Measurements from ENCODE around the gene LIMK2. TPM values are rescaled to one million over a fixed set of nuclear protein-coding genes. Genes with fewer than 3 reads are reported as not detected.

Gene LIMK2
- total RNA-seq, 1 experiment from 2014 or later: 42.5 TPM

GRCh38 chr22:31173386-31174145 is 38.5 kb upstream of the LIMK2 start:
- no peaks in the 10 kb centered on the region for H3K36me3 ChIP-seq (ENCODE audit: low read depth)
- intact Hi-C loops (cut with micrococcal nuclease; ENCODE audit: unreplicated experiment): loop anchor here (1.0 kb wide), 1 partner anchor 34 kb away; no protein-coding TSS in a partner anchor
- H3F3A ChIP-seq (ENCODE audit: insufficient read depth, low read depth): peaks cover 35% of the 10 kb centered on the region
- no peaks in the 10 kb centered on the region for H3K9me3 ChIP-seq (ENCODE audit: insufficient read depth, low read depth)
- H3K4me3 ChIP-seq: no peak overlapping the region
- no TSS peak for BruUV-seq (replicated peaks)
- peak overlapping the region; percentile 66 for H3K27ac ChIP-seq
- H3K4me1 ChIP-seq (replicated peaks; ENCODE audit: insufficient read depth): peaks cover 27% of the 10 kb centered on the region
- H3K27me3 ChIP-seq (ENCODE audit: insufficient read depth, low read depth): no peaks in the 10 kb centered on the region
- peaks cover under 1% of the 10 kb centered on the region; the same call in 1 of the 2 replicates for H4K20me1 ChIP-seq (ENCODE audit: insufficient read depth)
- H3K9me2 ChIP-seq (ENCODE audit: insufficient read depth): no peaks in the 10 kb centered on the region
- H3K4me2 ChIP-seq: peak overlapping the region; percentile 56
- ChIA-PET CTCF (no interaction called here), POLR2A (ENCODE audit: unreplicated experiment) (no interaction called here)
- peak in 1 of 2 experiments; percentile 87 for DNase-seq
- H3K79me2 ChIP-seq (ENCODE audit: low read depth): peaks cover 61% of the 10 kb centered on the region
- TF ChIP-seq EZH2 (IDR thresholded peaks at IDR 0.05; ENCODE audit: low read depth) (no peak), CTCF (conservative IDR thresholded peaks at IDR 0.05) (no peak)
- no peak overlapping the region for H2AFZ ChIP-seq

GRCh38 chr22:31176923-31177322 is 35.2 kb upstream of the LIMK2 start:
- no peak overlapping the region for H3K4me2 ChIP-seq
- H3K4me1 ChIP-seq (replicated peaks; ENCODE audit: insufficient read depth): peaks cover 41% of the 10 kb centered on the region
- no peak overlapping the region for H3K4me3 ChIP-seq
- no peak overlapping the region for H2AFZ ChIP-seq
- ChIA-PET POLR2A (ENCODE audit: unreplicated experiment) (interaction anchor here (0.6 kb wide), 1 partner anchor 659 kb away, joined by 5 read pairs; no protein-coding TSS in a partner anchor), CTCF (no interaction called here)
- BruUV-seq (replicated peaks): no TSS peak
- H3K36me3 ChIP-seq (ENCODE audit: low read depth): peaks cover 7% of the 10 kb centered on the region; the same call in 1 of the 2 replicates
- no peaks in the 10 kb centered on the region for H3K9me3 ChIP-seq (ENCODE audit: insufficient read depth, low read depth)
- no peak for DNase-seq
- H4K20me1 ChIP-seq (ENCODE audit: insufficient read depth): peaks cover 7% of the 10 kb centered on the region; the same call in 1 of the 2 replicates
- no peak for TF ChIP-seq EZH2 (IDR thresholded peaks at IDR 0.05; ENCODE audit: low read depth)
- TF ChIP-seq CTCF (conservative IDR thresholded peaks at IDR 0.05): no peak
- H3K27me3 ChIP-seq (ENCODE audit: insufficient read depth, low read depth): no peaks in the 10 kb centered on the region
- H3F3A ChIP-seq (ENCODE audit: insufficient read depth, low read depth): peaks cover 40% of the 10 kb centered on the region
- intact Hi-C loops (cut with micrococcal nuclease; ENCODE audit: unreplicated experiment): no loop called here
- H3K9me2 ChIP-seq (ENCODE audit: insufficient read depth): no peaks in the 10 kb centered on the region
- H3K79me2 ChIP-seq (ENCODE audit: low read depth): peaks cover 55% of the 10 kb centered on the region
- H3K27ac ChIP-seq: no peak overlapping the region

- BruUV-seq (replicated peaks): no TSS peak
- Histone ChIP-seq H3K27me3 (ENCODE audit: insufficient read depth, low read depth) (no peaks in the 10 kb centered on the region), H3K9me2 (ENCODE audit: insufficient read depth) (no peaks in the 10 kb centered on the region), H3K4me1 (replicated peaks; ENCODE audit: insufficient read depth) (peaks cover 34% of the 10 kb centered on the region), H3F3A (ENCODE audit: insufficient read depth, low read depth) (peaks cover 34% of the 10 kb centered on the region), H3K4me2 (no peak overlapping the region), H3K36me3 (ENCODE audit: low read depth) (peaks cover 7% of the 10 kb centered on the region; the same call in 1 of the 2 replicates), H3K79me2 (ENCODE audit: low read depth) (peaks cover 48% of the 10 kb centered on the region), H3K4me3 (no peak overlapping the region), H4K20me1 (ENCODE audit: insufficient read depth) (peaks cover 7% of the 10 kb centered on the region; the same call in 1 of the 2 replicates), H2AFZ (no peak overlapping the region), H3K27ac (no peak overlapping the region), H3K9me3 (ENCODE audit: insufficient read depth, low read depth) (no peaks in the 10 kb centered on the region)
- ChIA-PET CTCF (no interaction called here), POLR2A (ENCODE audit: unreplicated experiment) (interaction anchor here (0.6 kb wide), 1 partner anchor 660 kb away, joined by 5 read pairs; no protein-coding TSS in a partner anchor)
- peak in 1 of 2 experiments; percentile 10 for DNase-seq
- no peak for TF ChIP-seq CTCF (conservative IDR thresholded peaks at IDR 0.05)
- TF ChIP-seq EZH2 (IDR thresholded peaks at IDR 0.05; ENCODE audit: low read depth): no peak
- intact Hi-C loops (cut with micrococcal nuclease; ENCODE audit: unreplicated experiment): no loop called here
Measured at GRCh38 chr22:31177420-31178162, 34.5 kb upstream of the LIMK2 start.
